Measurements from ENCODE around the gene MTCH1. TPM values are rescaled to one million over a fixed set of nuclear protein-coding genes. Genes with fewer than 3 reads are reported as not detected.
A peak's percentile ranks its signal among the peaks of the same experiment; 100 is the strongest.

The MTCH1 gene
- total RNA-seq, 2 donors from 2014 or later = 226 to 235 TPM

DNA sequence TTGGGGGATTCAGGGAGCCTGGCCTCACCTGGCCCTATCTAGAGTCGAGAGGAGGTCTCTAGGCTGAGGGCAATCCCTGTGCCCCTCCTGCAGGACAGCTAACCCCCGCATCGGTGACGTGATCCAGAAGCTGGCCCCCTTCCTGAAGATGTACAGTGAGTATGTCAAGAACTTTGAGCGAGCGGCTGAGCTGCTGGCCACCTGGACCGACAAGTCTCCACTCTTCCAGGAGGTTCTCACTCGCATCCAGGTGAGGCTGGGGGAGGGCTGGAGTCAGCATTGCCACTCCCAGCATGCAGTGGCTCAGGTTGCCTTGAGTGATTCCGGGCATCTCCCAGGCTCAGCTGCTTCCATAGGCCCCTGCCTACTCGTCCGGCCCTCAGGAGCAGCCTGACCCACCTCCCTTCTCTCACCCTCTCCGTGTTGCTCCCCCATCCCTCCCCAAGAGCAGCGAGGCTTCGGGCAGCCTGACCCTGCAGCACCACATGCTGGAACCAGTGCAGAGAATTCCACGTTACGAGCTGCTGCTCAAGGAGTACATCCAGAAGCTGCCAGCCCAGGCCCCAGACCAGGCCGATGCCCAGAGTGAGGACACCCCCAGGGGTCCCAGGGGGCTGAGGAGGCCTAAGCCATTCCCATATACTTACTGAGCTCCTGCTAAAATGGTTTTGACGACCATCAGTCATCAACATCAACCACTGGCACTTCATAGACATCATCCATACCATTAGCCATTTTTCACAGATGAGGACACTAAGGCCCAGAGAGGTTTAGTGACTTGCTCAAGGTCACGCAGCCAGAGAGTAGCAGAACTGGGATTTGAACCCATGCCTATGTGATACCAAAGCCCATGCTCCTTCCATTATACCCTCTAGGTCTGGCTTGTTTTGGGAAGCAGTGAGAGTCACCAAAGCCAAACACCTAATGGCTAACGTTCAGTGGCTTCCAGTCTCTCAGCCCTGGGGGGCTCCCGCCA, 27.8 kb upstream of the MTCH1 start:
- Mint-ChIP-seq H3K4me3 (no peak overlapping the region), H3K36me3 (ENCODE audit: low read depth) (no peaks in the 10 kb centered on the region), H3K27me3 (ENCODE audit: insufficient read depth) (no peaks in the 10 kb centered on the region), H3K4me1 (no peaks in the 10 kb centered on the region), H3K27ac (no peak overlapping the region), H3K9me3 (peaks cover 2% of the 10 kb centered on the region)
- Histone ChIP-seq H3K27ac (ENCODE audit: low read depth, low read length) (no peak overlapping the region), H3K27me3 (ENCODE audit: control insufficient read depth, insufficient read depth, low read length, poor library complexity, severe bottlenecking) (no peaks in the 10 kb centered on the region), H3K9me3 (ENCODE audit: control insufficient read depth, low read length) (no peaks in the 10 kb centered on the region), H3K9ac (ENCODE audit: extremely low read depth, low read length, poor library complexity, severe bottlenecking) (no peak overlapping the region), H3K4me3 (ENCODE audit: low read length) (no peak overlapping the region), H3K4me1 (ENCODE audit: control insufficient read depth, insufficient read depth, low read length) (no peaks in the 10 kb centered on the region), H3K36me3 (ENCODE audit: control insufficient read depth, insufficient read depth, low read length) (no peaks in the 10 kb centered on the region)
- DNase-seq = peak; percentile 55
- WGBS, 2 experiments (ENCODE audit: insufficient coverage in 1 of 2, insufficient read length in 1 of 2) = 87 to 94% methylated on average over 13 to 21 of the region's 21 CpGs
- TF ChIP-seq CTCF (conservative IDR thresholded peaks at IDR 0.05) = no peak

DNA sequence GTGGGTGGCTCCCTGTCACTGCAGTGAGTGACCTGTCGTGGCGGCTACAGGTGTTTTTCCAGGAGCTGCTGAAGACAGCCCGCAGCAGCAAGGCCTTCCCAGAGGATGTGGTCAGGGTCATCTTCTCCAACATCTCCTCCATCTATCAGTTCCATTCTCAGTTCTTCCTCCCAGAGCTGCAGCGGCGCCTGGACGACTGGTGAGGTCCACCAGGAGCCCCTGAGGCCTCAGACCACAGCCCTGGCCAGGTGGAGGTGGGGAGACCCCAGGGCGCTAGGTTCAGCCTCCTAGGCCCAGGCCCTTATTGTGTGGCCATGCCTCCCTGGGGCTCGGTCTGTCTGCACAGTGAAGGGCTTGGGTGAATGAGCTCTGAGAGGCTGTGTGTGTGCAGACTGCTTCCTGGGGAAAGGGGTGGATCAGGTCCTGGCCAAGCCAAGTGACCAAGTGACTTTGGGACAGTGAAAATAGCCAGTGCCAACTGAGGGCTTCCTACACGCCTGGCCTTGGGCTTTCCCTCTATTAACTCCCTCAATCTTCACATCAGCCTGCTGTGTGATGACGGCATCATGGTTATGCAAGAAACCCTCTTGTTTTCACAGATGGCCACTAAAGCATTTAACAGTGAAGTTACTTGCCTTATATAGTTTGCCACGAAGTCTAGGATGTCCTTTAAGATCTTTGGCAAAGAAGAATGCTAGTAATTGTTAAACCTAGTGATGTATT, 25.8 kb upstream of the MTCH1 start:
- 88 to 90% methylated on average over 8 to 11 of the region's 11 CpGs for WGBS, 2 experiments (ENCODE audit: insufficient coverage in 1 of 2, insufficient read length in 1 of 2)
- no peak overlapping the region for H3K4me3 ChIP-seq (ENCODE audit: low read length)
- no peaks in the 10 kb centered on the region for H3K4me1 ChIP-seq (ENCODE audit: control insufficient read depth, insufficient read depth, low read length)
- H3K9me3 ChIP-seq (ENCODE audit: control insufficient read depth, low read length) = no peaks in the 10 kb centered on the region
- H3K27ac ChIP-seq (ENCODE audit: low read depth, low read length) = no peak overlapping the region
- Mint-ChIP-seq H3K27me3 (ENCODE audit: insufficient read depth) (peaks cover 1% of the 10 kb centered on the region), H3K27ac (no peak overlapping the region), H3K9me3 (peaks cover 2% of the 10 kb centered on the region), H3K4me3 (no peak overlapping the region), H3K4me1 (no peaks in the 10 kb centered on the region), H3K36me3 (ENCODE audit: low read depth) (no peaks in the 10 kb centered on the region)
- no peaks in the 10 kb centered on the region for H3K36me3 ChIP-seq (ENCODE audit: control insufficient read depth, insufficient read depth, low read length)
- no peak for TF ChIP-seq CTCF (conservative IDR thresholded peaks at IDR 0.05)
- no peak overlapping the region for H3K9ac ChIP-seq (ENCODE audit: extremely low read depth, low read length, poor library complexity, severe bottlenecking)
- no peak for DNase-seq
- no peaks in the 10 kb centered on the region for H3K27me3 ChIP-seq (ENCODE audit: control insufficient read depth, insufficient read depth, low read length, poor library complexity, severe bottlenecking)

DNA sequence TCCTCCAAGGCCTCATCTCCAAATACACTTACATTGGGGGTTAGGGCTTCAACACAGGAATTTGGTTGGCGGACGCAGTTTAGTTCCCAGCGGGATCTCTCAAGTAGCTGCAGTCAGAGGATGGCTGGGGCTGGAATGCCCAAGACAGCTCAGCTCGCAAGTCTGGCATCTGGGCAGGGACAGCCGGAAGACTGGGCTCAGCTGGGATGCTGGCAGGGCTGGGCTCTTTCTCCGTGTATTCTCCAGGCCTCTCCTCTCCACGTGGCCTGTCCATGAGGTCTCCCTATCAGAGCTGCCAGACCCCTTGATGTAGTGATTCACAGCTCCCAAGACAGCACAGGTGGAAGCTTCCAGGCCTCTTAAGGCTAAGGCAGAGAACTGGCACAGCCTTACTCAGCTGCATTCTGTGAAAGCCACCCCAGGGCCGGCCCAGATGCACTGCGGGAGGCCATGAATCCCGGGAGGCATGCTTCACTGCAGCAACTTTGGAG, 24.5 kb upstream of the MTCH1 start:
- Mint-ChIP-seq H3K27ac (no peak overlapping the region), H3K27me3 (ENCODE audit: insufficient read depth) (peaks cover 1% of the 10 kb centered on the region), H3K4me3 (no peak overlapping the region)

More for the DNA sequence above, 24.5 kb upstream of the MTCH1 start:
- H3K36me3 ChIP-seq (ENCODE audit: control insufficient read depth, insufficient read depth, low read length) = no peaks in the 10 kb centered on the region
- H3K4me1 Mint-ChIP-seq = no peaks in the 10 kb centered on the region
- TF ChIP-seq CTCF (conservative IDR thresholded peaks at IDR 0.05) = no peak
- DNase-seq = peak; percentile 28
- no peak overlapping the region for H3K9ac ChIP-seq (ENCODE audit: extremely low read depth, low read length, poor library complexity, severe bottlenecking)
- H3K27me3 ChIP-seq (ENCODE audit: control insufficient read depth, insufficient read depth, low read length, poor library complexity, severe bottlenecking) = no peaks in the 10 kb centered on the region
- H3K36me3 Mint-ChIP-seq (ENCODE audit: low read depth) = no peaks in the 10 kb centered on the region
- peaks cover 2% of the 10 kb centered on the region for H3K9me3 Mint-ChIP-seq
- no peak overlapping the region for H3K4me3 ChIP-seq (ENCODE audit: low read length)
- WGBS, 2 experiments (ENCODE audit: insufficient coverage in 1 of 2, insufficient read length in 1 of 2) = 84 to 88% methylated on average over 7 to 10 of the region's 10 CpGs
- no peaks in the 10 kb centered on the region for H3K4me1 ChIP-seq (ENCODE audit: control insufficient read depth, insufficient read depth, low read length)
- H3K9me3 ChIP-seq (ENCODE audit: control insufficient read depth, low read length) = no peaks in the 10 kb centered on the region
- H3K27ac ChIP-seq (ENCODE audit: low read depth, low read length) = no peak overlapping the region
